H9 (cell line): ENCODE results near the gene NHLH1. TPM values are rescaled to one million over a fixed set of nuclear protein-coding genes. Genes with fewer than 3 reads are reported as not detected.

ENCODE experiments used
- DNase-seq: peaks from one replicate; pipeline ENCODE4 v3.0.0-alpha.2; 2017
- H2AFZ ChIP-seq: one replicate; pipeline ENCODE4 v1.6.1; 2013; ENCODE audit warnings: mild to moderate bottlenecking, low read length, control low read depth, moderate library complexity
- H2AK5ac ChIP-seq: 2 replicates; pipeline ENCODE4 v1.6.1; 2013; ENCODE audit warnings: low read length, control low read depth, mixed read lengths; ENCODE audit not compliant: insufficient read length
- H2BK120ac ChIP-seq: one replicate; pipeline ENCODE4 v1.6.1; 2013; ENCODE audit warnings: low read depth, mild to moderate bottlenecking, low read length, control low read depth, inconsistent platforms; ENCODE audit not compliant: poor library complexity, severe bottlenecking
- H2BK12ac ChIP-seq: 2 replicates; pipeline ENCODE4 v1.6.1; 2013; ENCODE audit warnings: low read length, control low read depth, mixed read lengths, low read depth; ENCODE audit not compliant: insufficient read length
- H2BK15ac ChIP-seq: 2 replicates; pipeline ENCODE4 v1.6.1; 2013; ENCODE audit warnings: low read depth, low read length, control low read depth
- H2BK20ac ChIP-seq: one replicate; pipeline ENCODE4 v1.6.1; 2013; ENCODE audit warnings: low read depth, mild to moderate bottlenecking, low read length, control low read depth, inconsistent platforms; ENCODE audit not compliant: poor library complexity, severe bottlenecking
- H2BK5ac ChIP-seq: 2 replicates; pipeline ENCODE4 v1.6.1; 2013; ENCODE audit warnings: low read length, control low read depth, mixed read lengths; ENCODE audit not compliant: insufficient read length
- H3K14ac ChIP-seq: 2 replicates; pipeline ENCODE4 v1.6.1; 2013; ENCODE audit warnings: low read length, control low read depth; ENCODE audit not compliant: insufficient read depth
- H3K18ac ChIP-seq: 2 replicates; pipeline ENCODE4 v1.6.1; 2013; ENCODE audit warnings: low read depth, mild to moderate bottlenecking, mixed read lengths, low read length, control low read depth; ENCODE audit not compliant: insufficient read length
- H3K23ac ChIP-seq: 2 replicates; pipeline ENCODE4 v1.6.1; 2013; ENCODE audit warnings: low read length, control low read depth, mixed read lengths, low read depth; ENCODE audit not compliant: insufficient read length
- H3K23me2 ChIP-seq: 2 replicates; pipeline ENCODE4 v1.6.1; 2013; ENCODE audit warnings: low read depth, mild to moderate bottlenecking, mixed read lengths, low read length, control low read depth; ENCODE audit not compliant: insufficient read length, poor library complexity, severe bottlenecking
- H3K27ac ChIP-seq: 2 replicates; pipeline ENCODE4 v1.5.1; 2013; ENCODE audit warnings: low read length, control low read depth, mixed read lengths, low read depth; ENCODE audit not compliant: insufficient read length
- H3K27me3 ChIP-seq: 2 replicates; pipeline ENCODE4 v1.6.1; 2013; ENCODE audit warnings: low read length, control low read depth, inconsistent platforms; ENCODE audit not compliant: insufficient read depth
- H3K4ac ChIP-seq: 2 replicates; pipeline ENCODE4 v1.6.1; 2013; ENCODE audit warnings: low read depth, mild to moderate bottlenecking, control low read depth, inconsistent platforms, low read length, moderate library complexity
- H3K4me1 ChIP-seq: 2 replicates; pipeline ENCODE4 v1.6.1; 2013; ENCODE audit warnings: low read length, control low read depth, inconsistent platforms; ENCODE audit not compliant: insufficient read depth
- H3K4me2 ChIP-seq: 2 replicates; pipeline ENCODE4 v1.6.1; 2013; ENCODE audit warnings: low read length, control low read depth, mixed read lengths; ENCODE audit not compliant: insufficient read length, insufficient read depth
- H3K56ac ChIP-seq: 2 replicates; pipeline ENCODE4 v1.6.1; 2013; ENCODE audit warnings: low read depth, mild to moderate bottlenecking, mixed read lengths, low read length, control low read depth; ENCODE audit not compliant: insufficient read length
- H3K79me1 ChIP-seq: 2 replicates; pipeline ENCODE4 v1.6.1; 2013; ENCODE audit warnings: low read depth, mild to moderate bottlenecking, moderate library complexity, low read length, control low read depth, inconsistent platforms; ENCODE audit not compliant: insufficient read depth, poor library complexity, severe bottlenecking
- H3K79me2 ChIP-seq: 2 replicates; pipeline ENCODE4 v1.6.1; 2013; ENCODE audit warnings: low read length, control low read depth, inconsistent platforms; ENCODE audit not compliant: insufficient read depth
- H3K9ac ChIP-seq: 2 replicates; pipeline ENCODE4 v1.6.1; 2013; ENCODE audit warnings: low read length, control low read depth, mixed read lengths; ENCODE audit not compliant: insufficient read length; ENCODE audit errors: extremely low read depth
- H3K9me3 ChIP-seq: one replicate; pipeline ENCODE4 v1.6.1; 2013; ENCODE audit warnings: low read depth, low read length, inconsistent platforms; ENCODE audit not compliant: control insufficient read depth
- H3T11ph ChIP-seq: one replicate; pipeline ENCODE4 v1.6.1; 2013; ENCODE audit warnings: mild to moderate bottlenecking, low read length, control low read depth, inconsistent platforms
- H4K20me1 ChIP-seq: one replicate; pipeline ENCODE4 v1.6.1; 2013; ENCODE audit not compliant: control insufficient read depth, insufficient read length, insufficient read depth
- H4K5ac ChIP-seq: 2 replicates; pipeline ENCODE4 v1.6.1; 2013; ENCODE audit warnings: low read depth, mild to moderate bottlenecking, mixed read lengths, low read length, control low read depth; ENCODE audit not compliant: insufficient read length
- H4K8ac ChIP-seq: replicated peaks from 2 replicates; pipeline ENCODE4 v1.6.1; 2013; ENCODE audit warnings: low read length, control low read depth, mixed read lengths, low read depth; ENCODE audit not compliant: insufficient read length
- H4K91ac ChIP-seq: 2 replicates; pipeline ENCODE4 v1.6.1; 2013; ENCODE audit warnings: low read depth, mild to moderate bottlenecking, moderate library complexity, mixed read lengths, low read length, control low read depth; ENCODE audit not compliant: insufficient read length
- H3K27ac Mint-ChIP-seq, 3 experiments: 2 replicates in 2 of 3; 3 replicates in 1 of 3; pipeline ENCODE4 v1.8.0; 2020 to 2021; ENCODE audit warnings: mixed read lengths in 3 of 3, mild to moderate bottlenecking in 1 of 3, moderate library complexity in 1 of 3
- H3K27me3 Mint-ChIP-seq: 2 replicates; pipeline ENCODE4 v1.8.0; 2021; ENCODE audit warnings: low read depth, mild to moderate bottlenecking, moderate library complexity, mixed read lengths
- H3K36me3 Mint-ChIP-seq, 3 experiments: 2 replicates in 2 of 3; 3 replicates in 1 of 3; pipeline ENCODE4 v1.8.0; 2020 to 2021; ENCODE audit warnings: low read depth in 3 of 3, mixed read lengths in 3 of 3; ENCODE audit not compliant: insufficient read depth in 1 of 3
- H3K4me1 Mint-ChIP-seq, 2 experiments: 2 replicates each; pipeline ENCODE4 v1.8.0; 2020; ENCODE audit warnings: mixed read lengths in 2 of 2
- H3K4me3 Mint-ChIP-seq, 2 experiments: 2 replicates in 1 of 2; 3 replicates in 1 of 2; pipeline ENCODE4 v1.8.0; 2020 to 2021; ENCODE audit warnings: mild to moderate bottlenecking in 2 of 2, mixed read lengths in 2 of 2, moderate library complexity in 1 of 2
- H3K9me3 Mint-ChIP-seq, 2 experiments: 2 replicates in 1 of 2; 3 replicates in 1 of 2; pipeline ENCODE4 v1.8.0; 2020; ENCODE audit warnings: mild to moderate bottlenecking in 2 of 2, mixed read lengths in 2 of 2, moderate library complexity in 1 of 2
- WGBS: extraction: QIAGEN DNeasy Blood & Tissue Kit; methylation state at CpG from one replicate; pipeline ENCODE4 v1.1.7; 2013; ENCODE audit warnings: missing lambda C conversion rate, low lambda C conversion rate, mixed read lengths; ENCODE audit not compliant: insufficient read length; ENCODE audit errors: extremely low coverage; 5-methylcytosine and 5-hydroxymethylcytosine counted together
- total RNA-seq: library from RNA; stranded (reverse); gene quantifications from 2 replicates; pipeline ENCODE4 v1.2.1, GENCODE V29; 2021
- TF ChIP-seq, protein P1 (sequence below): fragments of 200-600 bp; sonication (generic); conservative IDR thresholded peaks from 3 replicates; pipeline ENCODE4 v1.8.0; 2021; ENCODE audit warnings: antibody characterized with exemption, mild to moderate bottlenecking

NHLH1 gene
- total RNA-seq, 1 experiment from 2014 or later: 1.5 TPM

DNA sequence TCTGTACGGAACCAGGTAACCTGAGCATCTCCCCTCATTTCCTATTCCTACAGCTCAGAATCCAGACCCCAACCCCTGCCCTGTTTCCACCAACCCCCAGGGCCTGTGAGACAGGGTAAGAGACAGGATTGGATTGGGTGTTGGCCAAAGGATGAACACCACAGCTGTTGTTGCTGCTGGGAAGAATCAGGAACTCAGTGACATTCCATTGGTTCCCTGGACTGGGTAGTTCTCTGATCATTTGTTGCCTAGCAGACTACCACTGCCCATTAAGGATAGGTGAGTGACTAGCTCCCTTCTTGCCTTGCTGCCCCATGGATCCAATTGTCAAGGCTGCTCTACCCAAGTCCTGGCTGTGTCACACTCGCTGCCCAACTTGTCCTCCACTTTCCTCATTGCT, 13.6 kb upstream of the NHLH1 start:
- Mint-ChIP-seq H3K4me1 (peaks cover 0 to 3% of the 10 kb centered on the region in 2 experiments; a peak in 2 of 4 replicates), H3K4me3 (no peak overlapping the region), H3K9me3 (no peaks in the 10 kb centered on the region), H3K27ac (0 out of 7 replicates have a peak overlapping the region, but pooled peaks of 1 of the 3 experiments have one; percentile 9), H3K27me3 (no peaks in the 10 kb centered on the region), H3K36me3 (peaks cover 46 to 98% (median 86%) of the 10 kb centered on the region in 3 experiments)
- Histone ChIP-seq H3K23me2 (no peaks in the 10 kb centered on the region), H3T11ph (no peak overlapping the region), H2AFZ (no peak overlapping the region), H3K27me3 (no peaks in the 10 kb centered on the region), H2BK12ac (no peak overlapping the region), H3K9ac (no peak overlapping the region), H2BK15ac (no peak overlapping the region), H4K8ac (no peak overlapping the region), H3K18ac (no peak overlapping the region), H3K4me1 (no peaks in the 10 kb centered on the region), H2BK20ac (no peak overlapping the region), H2BK5ac (no peak overlapping the region), H3K4me2 (no peak overlapping the region), H3K79me2 (no peaks in the 10 kb centered on the region), H4K20me1 (peaks cover 2% of the 10 kb centered on the region), H3K23ac (no peak overlapping the region), H3K9me3 (no peaks in the 10 kb centered on the region), H3K14ac (no peak overlapping the region), H2BK120ac (no peak overlapping the region), H3K56ac (no peak overlapping the region), H3K27ac (no peak overlapping the region), H2AK5ac (no peak overlapping the region), H4K5ac (no peak overlapping the region), H3K4ac (no peak overlapping the region), H3K79me1 (no peaks in the 10 kb centered on the region), H4K91ac (no peak overlapping the region)
- no peak for DNase-seq
- TF ChIP-seq, protein P1, sequence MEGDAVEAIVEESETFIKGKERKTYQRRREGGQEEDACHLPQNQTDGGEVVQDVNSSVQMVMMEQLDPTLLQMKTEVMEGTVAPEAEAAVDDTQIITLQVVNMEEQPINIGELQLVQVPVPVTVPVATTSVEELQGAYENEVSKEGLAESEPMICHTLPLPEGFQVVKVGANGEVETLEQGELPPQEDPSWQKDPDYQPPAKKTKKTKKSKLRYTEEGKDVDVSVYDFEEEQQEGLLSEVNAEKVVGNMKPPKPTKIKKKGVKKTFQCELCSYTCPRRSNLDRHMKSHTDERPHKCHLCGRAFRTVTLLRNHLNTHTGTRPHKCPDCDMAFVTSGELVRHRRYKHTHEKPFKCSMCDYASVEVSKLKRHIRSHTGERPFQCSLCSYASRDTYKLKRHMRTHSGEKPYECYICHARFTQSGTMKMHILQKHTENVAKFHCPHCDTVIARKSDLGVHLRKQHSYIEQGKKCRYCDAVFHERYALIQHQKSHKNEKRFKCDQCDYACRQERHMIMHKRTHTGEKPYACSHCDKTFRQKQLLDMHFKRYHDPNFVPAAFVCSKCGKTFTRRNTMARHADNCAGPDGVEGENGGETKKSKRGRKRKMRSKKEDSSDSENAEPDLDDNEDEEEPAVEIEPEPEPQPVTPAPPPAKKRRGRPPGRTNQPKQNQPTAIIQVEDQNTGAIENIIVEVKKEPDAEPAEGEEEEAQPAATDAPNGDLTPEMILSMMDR: no peak
- no CpG with 5 or more reads among the region's 2 CpGs for WGBS
